OCI-LY7 (cell line): ENCODE data around the gene TSPAN31. TPM values are rescaled to one million over a fixed set of nuclear protein-coding genes. Genes with fewer than 3 reads are reported as not detected.

Experiments
- BruUV-seq: library from RNA; stranded (reverse); fragments of 400-500 nt; replicated peaks from 2 replicates; lab custom pipeline; 2021; lab: Mats Ljungman, UMichigan
- CTCF ChIA-PET: fragments of 300-600 bp; sonication (Branson Sonifier 250); formaldehyde crosslinking; loops from one replicate; lab custom pipeline; 2022; ENCODE audit warnings: antibody characterized with exemption; ENCODE audit not compliant: unreplicated experiment; lab: Charles Lee
- POLR2A ChIA-PET: fragments of 300-600 bp; sonication (Branson Sonifier 250); formaldehyde crosslinking; loops from one replicate; lab custom pipeline; 2022; ENCODE audit warnings: antibody characterized with exemption; lab: Charles Lee
- DNase-seq: peaks from one replicate; pipeline ENCODE4 v3.0.0-alpha.2; 2015; ENCODE audit warnings: low spot score
- H2AFZ ChIP-seq: fragments of 200-600 bp; sonication (generic), shearing (Covaris generic); 2 replicates; pipeline ENCODE4 v1.6.1; 2014; ENCODE audit warnings: mild to moderate bottlenecking, antibody characterized with exemption, low read length, moderate library complexity
- H3K27ac ChIP-seq: fragments of 200-600 bp; sonication (generic); 2 replicates; pipeline ENCODE4 v1.5.1; 2014; ENCODE audit warnings: mixed run types, low read depth, mild to moderate bottlenecking, moderate library complexity, low read length, inconsistent platforms; ENCODE audit not compliant: poor library complexity, severe bottlenecking
- H3K36me3 ChIP-seq: fragments of 200-600 bp; sonication (generic); 2 replicates; pipeline ENCODE4 v1.6.1; 2014; ENCODE audit warnings: mild to moderate bottlenecking, antibody characterized with exemption, low read length, moderate library complexity, mixed read lengths; ENCODE audit not compliant: insufficient read depth
- H3K4me1 ChIP-seq: fragments of 200-600 bp; sonication (generic); 2 replicates; pipeline ENCODE4 v1.5.1; 2014; ENCODE audit warnings: mild to moderate bottlenecking, low read length; ENCODE audit not compliant: insufficient read depth, poor library complexity, severe bottlenecking
- H3K4me2 ChIP-seq: fragments of 200-600 bp; sonication (generic); 2 replicates; pipeline ENCODE4 v1.6.1; 2014; ENCODE audit warnings: mild to moderate bottlenecking, low read length
- H3K4me3 ChIP-seq: fragments of 200-600 bp; sonication (generic); 2 replicates; pipeline ENCODE4 v1.5.1; 2014; ENCODE audit warnings: mild to moderate bottlenecking, low read depth, low read length; ENCODE audit not compliant: poor library complexity, severe bottlenecking
- H3K79me2 ChIP-seq: fragments of 200-600 bp; sonication (generic); 2 replicates; pipeline ENCODE4 v1.6.1; 2016; ENCODE audit warnings: low read depth, mild to moderate bottlenecking, low read length, moderate library complexity, mixed read lengths; ENCODE audit not compliant: insufficient read depth
- H3K9me2 ChIP-seq: fragments of 200-600 bp; sonication (generic); 2 replicates; pipeline ENCODE4 v1.6.1; 2016; ENCODE audit warnings: mild to moderate bottlenecking, low read length, mixed read lengths; ENCODE audit not compliant: insufficient read depth
- H3K9me3 ChIP-seq: fragments of 200-600 bp; sonication (generic); 2 replicates; pipeline ENCODE4 v1.6.1; 2014; ENCODE audit warnings: mild to moderate bottlenecking, mixed run types, low read length, mixed read lengths
- H4K20me1 ChIP-seq: fragments of 200-600 bp; sonication (generic); 2 replicates; pipeline ENCODE4 v1.6.1; 2014; ENCODE audit warnings: mild to moderate bottlenecking, antibody characterized with exemption, low read length, moderate library complexity, mixed read lengths; ENCODE audit not compliant: insufficient read depth
- CTCF ChIP-seq: fragments of 200-600 bp; sonication (generic); conservative IDR thresholded peaks from 2 replicates; pipeline ENCODE4 v1.5.1; 2014; ENCODE audit warnings: mild to moderate bottlenecking, antibody characterized with exemption, low read length, moderate library complexity, mixed read lengths
- EZH2phosphoT487 ChIP-seq: fragments of 200-600 bp; sonication (generic); IDR thresholded peaks from 2 replicates; pipeline ENCODE4 v1.6.1; 2018; ENCODE audit warnings: low read depth, borderline replicate concordance, mild to moderate bottlenecking, mixed run types, antibody characterized with exemption, low read length, moderate library complexity, mixed read lengths
- intact Hi-C: fragments of 100-400 bp; cut with micrococcal nuclease; formaldehyde crosslinking; loops from one replicate; pipeline ENCODE4 v1.10.0; 2022; ENCODE audit not compliant: unreplicated experiment
- total RNA-seq, 2 experiments: library from RNA; depleted of rRNA in 1 of 2; stranded (reverse); fragments of >200 nt in 1 of 2; shearing (Covaris generic) in 1 of 2; gene quantifications; 2 replicates each; pipeline ENCODE4 v1.2.3, GENCODE V29; 2014 to 2022

The TSPAN31 gene
- total RNA-seq, 2 experiments from 2014 or later = 2.4 to 6.4 TPM

DNA sequence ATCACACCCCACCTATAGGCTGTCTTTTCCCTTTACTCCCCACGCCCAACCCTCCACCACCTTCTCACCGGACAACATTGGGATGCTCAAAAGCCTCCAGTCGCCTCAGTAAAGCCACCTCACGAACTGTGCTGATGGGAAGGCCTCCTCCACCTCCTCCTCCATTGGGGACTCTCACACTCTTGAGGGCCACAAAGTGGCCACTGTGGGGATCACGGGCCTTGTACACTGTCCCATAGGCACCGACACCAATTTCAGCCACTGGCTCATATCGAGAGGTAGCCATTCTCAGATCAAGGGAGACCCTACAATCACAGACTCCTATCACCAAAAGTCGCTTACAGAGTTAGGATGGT lies 6.6 kb downstream of the TSPAN31 start:
- H3K9me3 ChIP-seq = no peaks in the 10 kb centered on the region
- ChIA-PET POLR2A (interaction anchor here (0.7 to 1.2 kb wide), 2 partner anchors 10 to 99 kb away, joined by 3 to 4 read pairs; no protein-coding TSS in a partner anchor), CTCF (interaction anchor here (0.5 kb wide), 1 partner anchor 190 kb away, joined by 4 read pairs; no protein-coding TSS in a partner anchor)
- H3K36me3 ChIP-seq = peaks cover 50% of the 10 kb centered on the region
- no peak for DNase-seq
- H2AFZ ChIP-seq = no peak overlapping the region; the same call in 1 of the 2 replicates
- TF ChIP-seq EZH2phosphoT487 = no peak
- TF ChIP-seq CTCF = no peak
- H3K27ac ChIP-seq = peak overlapping the region; percentile 42
- peaks cover 34% of the 10 kb centered on the region for H3K4me1 ChIP-seq
- H3K79me2 ChIP-seq = peaks cover 32% of the 10 kb centered on the region
- H3K9me2 ChIP-seq = no peaks in the 10 kb centered on the region
- peak overlapping the region; percentile 89 for H3K4me2 ChIP-seq
- H3K4me3 ChIP-seq = peak overlapping the region; percentile 92
- no peaks in the 10 kb centered on the region for H4K20me1 ChIP-seq
- BruUV-seq = no TSS peak
- intact Hi-C loops = loop anchor here (5.0 kb wide), 2 partner anchors 229 to 509 kb away; partner anchors contain the start of genes DDIT3 and MBD6

- CTCF ChIA-PET = interaction anchor here (0.5 to 0.9 kb wide), 2 partner anchors 122 to 189 kb away, joined by 3 to 4 read pairs; no protein-coding TSS in a partner anchor
- TSS peak; percentile 80 for BruUV-seq
- peaks cover 44% of the 10 kb centered on the region for H3K36me3 ChIP-seq
- H3K4me2 ChIP-seq = peak within 1 kb of the TSS; percentile 89
- DNase-seq = peak; percentile 100
- peaks cover 32% of the 10 kb centered on the region for H3K79me2 ChIP-seq
- intact Hi-C loops = loop anchor here (5.0 kb wide), 2 partner anchors 230 to 510 kb away; partner anchors contain the start of genes DDIT3 and MBD6
- H4K20me1 ChIP-seq = no peaks in the 10 kb centered on the region
- H3K4me3 ChIP-seq = peak within 1 kb of the TSS; percentile 92
- no peaks in the 10 kb centered on the region for H3K9me3 ChIP-seq
- H3K27ac ChIP-seq = peak within 1 kb of the TSS; percentile 42
- TF ChIP-seq EZH2phosphoT487 (no peak), CTCF (no peak)
- POLR2A ChIA-PET = interaction anchor here (0.7 to 1.0 kb wide), 5 partner anchors 19 to 1024 kb away, joined by 3 read pairs; no protein-coding TSS in a partner anchor
- H2AFZ ChIP-seq = peak within 1 kb of the TSS; percentile 43; the same call in 1 of the 2 replicates
- H3K9me2 ChIP-seq = no peaks in the 10 kb centered on the region
- H3K4me1 ChIP-seq = peaks cover 39% of the 10 kb centered on the region
Observed at GRCh38 chr12:57751788-57752667, 7.2 kb downstream of the TSPAN31 start, which contains the start of gene CDK4. Gene CDK4 (minus strand): TSS chr12:57752310. CDS start chr12:57751717, 593 bp downstream.
